HL-60 (cell line): ENCODE data around the gene ARID1B.

Experiments used
- GABPA ChIP-seq: IDR thresholded peaks from 2 replicates; pipeline ENCODE4 v1.6.1; 2012; ENCODE audit warnings: low read depth
- POLR2AphosphoS5 ChIP-seq: IDR thresholded peaks from 2 replicates; pipeline ENCODE4 v1.6.1; 2012; ENCODE audit warnings: low read depth
- SPI1 ChIP-seq: IDR thresholded peaks from 2 replicates; pipeline ENCODE4 v1.6.1; 2012; ENCODE audit warnings: low read depth, mild to moderate bottlenecking, borderline replicate concordance
- TF ChIP-seq, protein P1 (sequence below): IDR thresholded peaks from one replicate; pipeline ENCODE4 v1.5.1; 2011; ENCODE audit warnings: low read length, control low read depth, inconsistent platforms; ENCODE audit not compliant: insufficient read depth
- TF ChIP-seq, protein P2 (sequence below): IDR thresholded peaks from 2 replicates; pipeline ENCODE4 v1.6.1; 2012; ENCODE audit warnings: low read depth; ENCODE audit not compliant: insufficient replicate concordance

DNA sequence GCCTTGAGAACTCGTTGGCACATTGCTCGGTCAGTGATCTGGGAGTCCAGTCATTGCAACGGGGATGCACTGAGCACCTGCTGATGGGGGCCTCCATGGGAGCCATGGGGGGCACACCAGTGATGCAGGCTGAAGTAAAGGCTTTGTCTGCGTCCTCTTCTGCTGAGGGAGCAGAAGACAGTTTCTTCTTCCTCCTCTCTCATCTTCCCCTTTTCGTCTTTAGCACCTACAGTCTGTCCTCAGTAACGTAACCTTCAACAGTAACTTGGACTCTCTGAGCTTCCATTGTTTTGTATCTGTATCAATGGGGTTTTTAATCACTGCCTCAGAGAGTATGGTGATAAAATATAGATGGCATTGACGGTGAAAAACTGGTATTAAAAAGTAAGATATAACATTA is 306.2 kb downstream of the ARID1B start:
- TF ChIP-seq, protein P1, sequence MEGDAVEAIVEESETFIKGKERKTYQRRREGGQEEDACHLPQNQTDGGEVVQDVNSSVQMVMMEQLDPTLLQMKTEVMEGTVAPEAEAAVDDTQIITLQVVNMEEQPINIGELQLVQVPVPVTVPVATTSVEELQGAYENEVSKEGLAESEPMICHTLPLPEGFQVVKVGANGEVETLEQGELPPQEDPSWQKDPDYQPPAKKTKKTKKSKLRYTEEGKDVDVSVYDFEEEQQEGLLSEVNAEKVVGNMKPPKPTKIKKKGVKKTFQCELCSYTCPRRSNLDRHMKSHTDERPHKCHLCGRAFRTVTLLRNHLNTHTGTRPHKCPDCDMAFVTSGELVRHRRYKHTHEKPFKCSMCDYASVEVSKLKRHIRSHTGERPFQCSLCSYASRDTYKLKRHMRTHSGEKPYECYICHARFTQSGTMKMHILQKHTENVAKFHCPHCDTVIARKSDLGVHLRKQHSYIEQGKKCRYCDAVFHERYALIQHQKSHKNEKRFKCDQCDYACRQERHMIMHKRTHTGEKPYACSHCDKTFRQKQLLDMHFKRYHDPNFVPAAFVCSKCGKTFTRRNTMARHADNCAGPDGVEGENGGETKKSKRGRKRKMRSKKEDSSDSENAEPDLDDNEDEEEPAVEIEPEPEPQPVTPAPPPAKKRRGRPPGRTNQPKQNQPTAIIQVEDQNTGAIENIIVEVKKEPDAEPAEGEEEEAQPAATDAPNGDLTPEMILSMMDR: no peak
- no peak for TF ChIP-seq POLR2AphosphoS5
- TF ChIP-seq, protein P2, sequence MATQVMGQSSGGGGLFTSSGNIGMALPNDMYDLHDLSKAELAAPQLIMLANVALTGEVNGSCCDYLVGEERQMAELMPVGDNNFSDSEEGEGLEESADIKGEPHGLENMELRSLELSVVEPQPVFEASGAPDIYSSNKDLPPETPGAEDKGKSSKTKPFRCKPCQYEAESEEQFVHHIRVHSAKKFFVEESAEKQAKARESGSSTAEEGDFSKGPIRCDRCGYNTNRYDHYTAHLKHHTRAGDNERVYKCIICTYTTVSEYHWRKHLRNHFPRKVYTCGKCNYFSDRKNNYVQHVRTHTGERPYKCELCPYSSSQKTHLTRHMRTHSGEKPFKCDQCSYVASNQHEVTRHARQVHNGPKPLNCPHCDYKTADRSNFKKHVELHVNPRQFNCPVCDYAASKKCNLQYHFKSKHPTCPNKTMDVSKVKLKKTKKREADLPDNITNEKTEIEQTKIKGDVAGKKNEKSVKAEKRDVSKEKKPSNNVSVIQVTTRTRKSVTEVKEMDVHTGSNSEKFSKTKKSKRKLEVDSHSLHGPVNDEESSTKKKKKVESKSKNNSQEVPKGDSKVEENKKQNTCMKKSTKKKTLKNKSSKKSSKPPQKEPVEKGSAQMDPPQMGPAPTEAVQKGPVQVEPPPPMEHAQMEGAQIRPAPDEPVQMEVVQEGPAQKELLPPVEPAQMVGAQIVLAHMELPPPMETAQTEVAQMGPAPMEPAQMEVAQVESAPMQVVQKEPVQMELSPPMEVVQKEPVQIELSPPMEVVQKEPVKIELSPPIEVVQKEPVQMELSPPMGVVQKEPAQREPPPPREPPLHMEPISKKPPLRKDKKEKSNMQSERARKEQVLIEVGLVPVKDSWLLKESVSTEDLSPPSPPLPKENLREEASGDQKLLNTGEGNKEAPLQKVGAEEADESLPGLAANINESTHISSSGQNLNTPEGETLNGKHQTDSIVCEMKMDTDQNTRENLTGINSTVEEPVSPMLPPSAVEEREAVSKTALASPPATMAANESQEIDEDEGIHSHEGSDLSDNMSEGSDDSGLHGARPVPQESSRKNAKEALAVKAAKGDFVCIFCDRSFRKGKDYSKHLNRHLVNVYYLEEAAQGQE: no peak
- TF ChIP-seq SPI1: no peak
- no peak for TF ChIP-seq GABPA
